NCI-H2171 treated with DMSO at 0.1 percent for 48 hours (cell line): Measurements from ENCODE around the gene DCHS2.

Source experiments
- DNase-seq: peaks from one replicate; lab custom pipeline; 2025; lab: John Stamatoyannopoulos, UW

Gene DCHS2

DNA sequence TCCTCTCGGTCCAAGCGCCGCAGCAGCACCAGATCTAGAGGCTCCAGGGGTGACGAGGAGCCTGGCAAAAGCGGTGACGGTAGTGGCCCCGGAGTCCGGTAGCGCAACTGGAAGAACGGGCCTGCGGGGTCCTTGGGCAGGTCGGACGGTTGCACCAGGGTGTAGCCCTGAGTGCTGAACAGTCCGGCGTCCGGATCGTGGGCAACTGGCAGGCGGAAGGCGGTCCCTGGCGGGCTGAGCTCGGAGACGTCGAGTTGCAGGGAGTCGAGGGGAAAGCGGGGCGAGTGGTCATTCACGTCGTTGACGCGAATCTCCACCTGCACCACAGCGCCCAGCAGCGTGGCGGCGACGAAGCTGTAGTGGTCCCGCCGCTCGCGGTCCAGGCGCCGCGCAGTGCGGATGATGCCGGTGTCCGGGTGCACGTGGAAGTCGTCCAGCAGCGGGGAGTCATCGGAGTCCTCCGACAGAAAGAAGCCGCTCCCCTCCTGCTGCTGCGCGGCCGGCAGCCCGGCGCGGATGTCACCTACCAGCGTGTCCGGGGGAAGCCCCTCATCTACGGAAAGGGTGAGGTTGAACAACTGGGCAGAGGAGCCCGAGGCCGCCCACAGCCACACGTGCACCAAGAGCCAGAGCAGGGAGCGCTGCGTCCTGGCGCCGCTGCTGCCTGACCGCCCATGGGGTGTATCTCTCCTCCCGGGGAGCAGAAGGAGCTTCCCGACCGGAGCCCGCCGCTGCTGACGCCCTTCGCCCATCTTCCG lies 837 bp downstream of the DCHS2 start:
- DNase-seq: no peak

DNA sequence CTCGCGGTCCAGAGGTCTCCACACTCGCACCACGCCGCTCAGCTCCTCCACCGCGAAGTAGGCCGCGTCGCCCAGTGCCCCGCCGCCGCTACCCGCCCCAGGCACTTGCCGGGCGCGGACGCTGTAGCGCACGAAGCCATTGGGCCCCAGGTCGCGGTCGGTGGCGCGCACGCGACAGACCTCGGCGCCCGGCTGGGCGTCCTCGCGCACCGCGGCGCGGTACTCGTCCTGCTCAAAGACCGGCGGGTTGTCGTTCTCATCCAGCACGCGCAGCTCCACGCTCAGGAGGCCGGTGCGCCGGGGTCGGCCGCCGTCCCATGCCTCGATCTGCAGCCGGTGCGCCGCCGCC lies 1.4 kb downstream of the DCHS2 start:
- no peak for DNase-seq

DNA sequence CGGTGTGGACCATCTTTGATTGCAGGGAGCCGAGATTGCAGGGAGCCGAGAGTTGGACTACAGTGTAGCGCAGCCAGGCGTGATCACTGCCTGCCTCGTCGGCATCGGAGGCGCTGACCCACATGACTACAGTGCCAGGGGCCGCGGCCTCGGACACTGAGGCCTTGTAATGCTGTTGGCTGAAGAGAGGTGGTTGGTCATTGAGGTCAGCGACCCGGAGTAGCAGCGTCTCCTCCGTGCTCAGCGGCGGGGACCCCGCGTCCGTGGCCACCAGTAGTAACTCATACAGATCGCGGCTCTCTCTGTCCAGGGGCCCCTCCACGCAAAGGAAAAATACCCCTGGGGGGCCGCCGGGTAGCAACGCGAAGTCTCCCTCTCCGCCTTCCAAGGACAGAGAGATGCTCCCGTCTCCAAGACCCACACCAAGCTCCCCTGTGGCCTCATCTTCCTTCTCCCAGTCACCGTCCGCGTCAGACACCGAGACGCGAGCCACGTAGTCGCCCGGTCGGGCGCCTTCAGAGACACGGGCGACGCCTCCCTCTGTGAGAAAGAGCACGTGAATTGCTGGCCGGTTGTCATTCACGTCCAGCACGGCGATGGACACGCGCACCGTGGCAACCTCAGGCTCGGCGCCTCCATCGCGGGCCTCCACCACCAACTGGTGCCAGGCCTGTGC lies 1.9 kb downstream of the DCHS2 start:
- DNase-seq: no peak

DNA sequence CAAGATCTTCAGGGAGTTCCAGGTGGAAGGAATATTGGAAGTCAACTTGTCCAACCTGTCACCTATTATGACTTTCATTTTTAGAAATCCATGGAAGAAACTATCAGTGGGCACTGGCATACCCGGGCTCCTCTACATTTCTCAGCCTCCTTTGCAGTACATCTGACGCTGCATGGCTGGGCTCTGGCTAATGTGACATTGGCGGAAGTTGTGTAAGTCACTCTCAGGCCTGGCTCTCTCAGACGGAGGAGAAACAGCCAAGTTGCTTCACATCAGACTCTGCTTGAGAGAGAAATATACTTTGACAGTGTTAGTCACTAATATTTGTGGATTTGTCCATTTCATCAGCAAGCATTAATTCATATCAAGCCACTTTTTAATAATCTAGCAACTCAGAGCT lies 4.5 kb downstream of the DCHS2 start:
- no peak for DNase-seq

DNA sequence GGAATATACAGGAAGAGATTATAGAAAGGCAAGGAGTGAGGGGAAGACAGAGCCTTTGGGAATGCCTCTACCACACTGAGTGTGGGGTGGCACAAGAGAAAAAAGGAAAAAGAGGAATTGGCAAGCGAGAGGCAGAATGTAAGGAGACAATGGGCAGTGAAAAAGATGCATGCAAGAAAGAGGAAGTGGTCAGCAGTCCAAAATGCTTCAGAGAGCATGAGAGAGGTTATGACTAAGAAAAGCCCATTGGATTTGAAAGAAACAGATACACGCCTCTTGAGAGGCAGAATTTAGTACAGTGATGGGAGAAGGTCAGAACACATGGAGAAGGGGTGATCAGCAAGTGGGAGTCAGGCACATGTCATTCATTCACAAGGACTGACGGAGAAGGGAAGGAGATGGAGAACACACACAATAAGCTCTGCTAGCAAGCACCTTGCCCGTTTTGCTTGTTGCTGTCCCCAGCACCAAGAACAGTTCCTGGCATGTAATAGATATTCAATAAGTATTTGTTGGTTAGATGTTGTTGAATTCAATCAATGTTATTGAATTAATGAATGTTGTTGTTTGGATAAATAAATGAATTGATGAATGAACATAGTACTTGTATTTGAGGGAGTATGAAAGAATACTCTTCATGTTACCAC lies 6.3 kb downstream of the DCHS2 start:
- no peak for DNase-seq

DNA sequence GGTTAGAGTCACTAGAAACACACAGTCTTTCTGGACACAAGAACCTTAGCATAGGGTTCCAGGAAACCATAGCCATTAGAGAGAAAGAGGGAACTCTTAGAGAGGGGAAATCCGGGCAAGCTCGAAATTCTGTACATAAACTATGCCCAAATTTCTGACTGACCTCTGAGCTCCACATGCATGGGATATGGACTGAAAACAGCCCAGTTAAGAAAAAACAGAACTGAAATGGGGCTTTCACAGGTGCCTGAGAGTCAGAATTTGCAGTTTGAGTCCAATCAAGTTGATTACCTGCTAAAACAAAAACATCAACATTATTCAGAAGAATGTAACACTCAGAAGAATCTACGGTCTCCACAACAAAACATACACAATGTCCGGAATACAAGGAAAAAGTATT lies 13.1 kb downstream of the DCHS2 start:
- no peak for DNase-seq

DNA sequence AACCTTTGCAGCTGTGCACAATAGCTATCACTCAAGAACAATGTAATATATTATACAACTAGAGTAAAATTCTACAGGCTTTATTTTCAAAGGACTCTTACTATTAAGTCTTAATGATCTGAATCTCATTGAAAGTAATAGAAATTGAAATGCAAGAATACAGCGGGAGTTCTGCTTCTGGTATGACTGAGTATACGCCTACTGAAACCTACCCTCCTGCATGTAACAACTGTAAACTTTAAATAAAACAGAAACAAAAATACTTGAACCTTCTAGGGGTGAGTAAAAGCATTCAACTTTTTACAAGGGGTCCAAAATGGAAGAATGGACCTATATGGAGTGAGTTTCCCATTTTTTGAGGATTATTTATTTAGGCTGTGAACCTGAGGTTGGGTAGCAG lies 13.5 kb downstream of the DCHS2 start:
- no peak for DNase-seq

DNA sequence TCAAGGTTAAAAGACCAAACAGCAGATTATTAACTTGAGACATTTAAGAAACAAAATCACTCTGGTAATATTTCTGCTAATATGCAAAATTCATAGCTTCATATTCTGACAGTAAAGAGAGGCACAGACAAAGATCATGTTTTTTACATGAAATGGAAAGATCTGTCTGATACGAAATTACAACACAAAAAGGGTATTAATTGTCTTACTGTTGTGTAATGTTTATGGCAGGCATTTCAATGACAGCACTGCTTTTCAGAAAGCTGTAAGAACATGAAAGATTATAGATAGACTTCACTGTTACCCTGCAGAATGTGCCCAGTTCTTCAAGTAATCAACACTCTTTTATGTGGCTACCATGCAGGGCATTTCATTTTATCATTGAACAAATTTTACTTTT lies 15.4 kb downstream of the DCHS2 start:
- DNase-seq: no peak

DNA sequence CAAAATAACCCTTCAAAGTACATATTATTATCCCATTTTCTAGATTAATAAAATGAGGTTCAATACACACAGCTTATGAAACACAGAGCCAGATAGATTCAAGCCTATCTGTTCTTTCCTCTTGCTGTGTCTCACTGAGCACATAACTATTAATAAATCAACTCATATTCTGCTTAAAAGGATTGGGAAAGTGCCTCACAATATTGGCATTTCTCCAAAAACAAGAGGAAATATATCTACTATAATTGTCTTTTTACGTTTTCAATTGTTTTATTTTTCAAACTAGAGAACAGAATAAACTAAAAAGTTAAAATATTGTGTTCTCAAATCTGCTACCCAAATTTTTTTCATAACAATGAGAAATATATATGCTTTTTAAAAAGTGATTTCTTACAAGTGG lies 15.8 kb downstream of the DCHS2 start:
- no peak for DNase-seq

DNA sequence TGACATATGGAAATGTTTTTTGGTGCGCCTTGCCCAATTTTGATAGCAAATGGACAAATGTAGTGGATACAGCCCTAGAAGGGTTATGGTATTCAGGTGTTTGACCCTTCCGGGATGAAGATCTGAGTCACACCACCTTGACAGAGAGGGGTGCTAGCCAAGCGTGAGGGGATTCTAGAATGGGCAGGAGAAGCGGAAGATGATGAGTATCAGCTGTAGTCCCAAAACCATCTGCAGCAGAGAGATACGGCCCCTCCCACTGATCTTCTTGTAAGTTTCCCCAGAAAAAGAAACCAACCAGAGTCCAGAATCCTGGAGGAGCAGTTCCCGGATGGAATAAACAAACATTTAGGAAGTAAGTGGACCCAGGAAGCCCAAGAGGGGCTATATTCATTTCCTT lies 18.1 kb downstream of the DCHS2 start:
- no peak for DNase-seq

DNA sequence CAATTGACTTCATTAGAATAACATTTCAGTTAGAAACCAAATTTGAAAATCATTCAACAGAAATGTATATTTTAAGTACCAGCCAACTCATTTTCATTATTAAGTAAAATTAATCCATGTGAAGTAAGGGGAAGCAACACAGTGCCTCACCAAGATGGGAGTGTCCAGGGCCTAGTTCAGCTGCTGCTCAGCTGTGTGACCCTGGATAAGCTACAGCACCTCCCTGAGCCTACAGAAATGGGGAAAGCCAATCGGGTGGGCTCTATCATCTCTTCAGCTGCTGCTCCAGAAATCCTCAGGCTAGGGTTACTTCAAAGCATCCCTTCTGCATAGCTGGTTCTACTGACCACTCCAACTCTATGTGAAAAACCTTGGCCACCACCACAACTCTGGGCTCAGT lies 18.7 kb downstream of the DCHS2 start:
- no peak for DNase-seq

DNA sequence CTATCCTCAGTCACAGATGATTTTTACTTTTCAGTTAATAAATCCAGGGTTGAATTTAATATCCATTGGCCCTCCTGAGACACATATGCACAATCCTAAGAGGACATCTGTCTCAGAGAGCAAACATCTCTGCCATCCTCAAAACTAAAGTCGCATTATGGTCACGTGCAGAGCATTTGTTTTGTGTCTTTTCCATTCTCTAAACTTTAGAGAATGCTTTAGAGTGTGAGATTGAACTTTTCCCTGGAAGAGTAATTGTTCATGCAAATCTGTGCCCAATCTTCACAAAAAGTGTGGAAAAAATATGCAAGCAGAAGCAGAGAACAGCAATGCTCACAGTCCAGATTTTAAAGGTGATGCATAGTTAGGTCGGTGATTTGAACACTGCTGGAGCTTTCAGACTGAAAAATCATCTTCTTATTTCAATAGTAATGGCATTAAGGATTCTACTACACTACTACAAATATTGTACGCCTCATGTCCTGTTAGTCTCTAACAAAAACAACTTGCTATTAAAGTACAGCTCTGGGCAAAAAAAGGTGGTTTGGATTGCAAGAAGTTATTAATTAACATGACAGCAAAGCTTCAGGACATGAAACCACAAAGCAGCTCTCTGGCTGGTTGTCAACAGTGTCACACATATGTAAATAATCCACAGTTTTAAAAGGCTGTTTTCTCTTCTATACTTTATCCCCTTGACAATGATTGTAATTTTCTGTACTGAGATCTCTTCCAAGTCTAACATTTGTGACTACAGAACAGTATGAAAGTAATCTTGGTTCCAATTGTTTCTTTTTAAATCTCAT lies 19.9 kb downstream of the DCHS2 start:
- no peak for DNase-seq

DNA sequence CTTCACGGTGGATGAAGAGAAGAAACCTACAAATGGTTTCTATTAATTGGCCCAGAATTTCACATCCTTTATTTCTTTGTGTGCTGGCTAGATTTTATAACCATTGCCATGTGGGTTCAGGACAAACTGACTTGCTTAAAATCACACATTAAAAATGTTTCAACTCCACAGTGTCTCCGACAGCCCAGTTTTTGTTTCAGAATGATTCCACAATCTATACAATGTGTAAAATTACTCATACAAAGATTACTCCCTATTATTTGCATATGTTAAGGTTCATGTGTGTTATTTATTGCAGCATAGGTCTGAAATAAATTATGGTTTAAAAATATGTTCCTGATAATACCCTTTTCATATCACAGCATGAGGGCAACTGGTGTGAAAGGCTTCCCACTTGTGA lies 20.6 kb downstream of the DCHS2 start:
- DNase-seq: no peak

DNA sequence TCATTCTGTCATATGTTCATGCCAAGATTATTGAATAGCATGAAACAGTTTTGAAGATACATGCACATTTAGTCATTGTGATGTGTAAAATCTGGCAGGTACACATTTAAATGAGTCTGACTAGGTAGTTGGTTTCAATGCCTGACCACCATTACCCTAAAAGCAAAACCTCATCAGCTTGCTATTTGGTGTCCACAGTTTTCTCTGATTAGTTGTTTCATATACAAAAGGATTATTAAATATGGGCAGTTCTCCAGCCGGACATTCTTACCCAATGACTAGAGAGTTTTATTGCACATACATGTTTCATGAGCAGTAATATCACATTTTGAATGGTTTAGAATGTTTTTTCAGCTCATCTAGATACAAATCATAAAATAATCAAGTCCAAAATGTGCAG lies 23.7 kb downstream of the DCHS2 start:
- DNase-seq: no peak

DNA sequence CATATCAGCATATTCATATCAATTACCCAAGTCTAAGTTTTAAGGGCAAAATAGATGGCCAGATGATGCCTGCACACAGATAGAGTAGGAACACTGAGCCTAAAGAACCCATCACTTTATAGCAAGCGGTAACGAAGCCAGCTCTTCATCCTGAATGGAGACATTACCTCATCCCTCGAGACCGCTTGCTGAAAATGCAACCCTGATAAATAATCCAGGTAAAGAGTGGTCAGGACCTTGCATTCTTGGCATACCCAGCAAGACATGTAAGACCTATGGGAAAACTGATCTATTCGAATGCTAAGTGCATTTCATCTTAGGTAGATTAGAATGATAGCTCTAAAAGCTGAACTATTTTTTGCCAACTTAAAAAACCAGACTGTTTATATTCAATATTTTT lies 25.3 kb downstream of the DCHS2 start:
- no peak for DNase-seq

DNA sequence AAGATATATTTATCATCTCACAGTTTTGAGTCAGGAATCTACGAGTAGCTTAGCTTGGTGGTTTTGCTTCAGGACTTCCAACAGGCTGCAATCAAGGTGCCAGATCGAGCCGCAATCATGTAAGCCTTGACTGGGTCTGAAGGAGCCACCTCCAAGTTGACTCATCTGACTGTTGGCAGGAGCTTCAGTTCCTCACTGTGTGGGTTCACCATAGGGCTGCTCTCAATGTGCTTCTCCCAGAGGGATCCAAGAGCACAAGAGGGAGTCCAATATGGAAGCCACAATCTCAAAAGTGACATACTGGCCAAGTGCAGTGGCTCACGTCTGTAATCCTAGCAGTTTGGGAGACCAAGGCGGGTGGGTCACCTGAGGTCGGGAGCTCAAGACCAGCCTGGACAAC lies 26.5 kb downstream of the DCHS2 start:
- DNase-seq: no peak

DNA sequence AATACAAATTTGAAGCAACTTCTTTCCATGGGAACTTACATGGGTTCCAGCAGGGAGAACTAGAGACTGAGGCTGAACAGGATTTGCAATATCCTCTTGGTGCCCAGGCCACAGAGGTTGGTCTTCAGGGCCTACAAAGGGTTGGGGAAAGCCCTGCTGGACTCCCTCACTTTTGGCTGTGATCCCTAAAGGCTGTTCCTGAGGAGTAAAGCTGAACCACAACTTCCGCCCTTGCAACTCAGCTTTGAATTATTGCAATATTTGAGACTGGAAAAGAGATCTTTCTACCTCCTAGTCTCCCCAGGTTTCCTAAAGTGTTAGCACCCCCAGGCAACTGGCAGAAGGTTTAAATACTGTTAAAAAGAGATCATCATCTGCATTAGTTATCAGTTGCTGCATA lies 26.9 kb downstream of the DCHS2 start:
- no peak for DNase-seq

DNA sequence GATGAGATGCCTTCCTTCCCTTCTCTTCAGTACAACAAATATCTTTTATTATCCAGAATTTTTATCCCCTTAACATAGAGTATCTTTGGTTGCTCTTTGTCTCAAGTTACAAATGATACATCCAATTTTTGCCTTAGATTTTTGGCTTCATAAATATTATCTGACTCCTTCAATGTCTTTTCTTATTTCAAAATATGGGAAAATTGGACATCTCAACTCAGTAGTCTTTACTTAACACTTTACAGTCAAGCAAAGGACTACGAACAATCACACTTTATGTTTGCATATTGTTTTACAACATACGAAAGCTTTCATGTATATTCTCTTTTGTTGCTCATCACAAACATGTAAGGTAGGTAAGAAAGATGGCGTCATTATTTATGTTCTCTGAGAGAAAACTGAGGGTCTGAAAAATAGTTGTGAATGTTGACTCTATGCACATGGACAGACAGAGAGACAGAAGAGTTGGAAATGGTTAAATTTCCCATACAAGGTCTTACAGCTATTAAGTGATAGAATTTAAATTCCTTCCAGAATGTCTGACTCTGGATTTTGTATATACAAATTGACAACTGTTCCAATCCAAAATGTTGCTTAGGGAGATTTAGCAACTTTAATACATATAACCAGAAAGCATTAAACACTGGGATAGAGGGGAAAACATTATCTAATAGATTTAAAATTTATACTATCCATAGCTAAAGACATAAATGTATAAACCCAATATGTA lies 29.4 kb downstream of the DCHS2 start:
- DNase-seq: no peak

DNA sequence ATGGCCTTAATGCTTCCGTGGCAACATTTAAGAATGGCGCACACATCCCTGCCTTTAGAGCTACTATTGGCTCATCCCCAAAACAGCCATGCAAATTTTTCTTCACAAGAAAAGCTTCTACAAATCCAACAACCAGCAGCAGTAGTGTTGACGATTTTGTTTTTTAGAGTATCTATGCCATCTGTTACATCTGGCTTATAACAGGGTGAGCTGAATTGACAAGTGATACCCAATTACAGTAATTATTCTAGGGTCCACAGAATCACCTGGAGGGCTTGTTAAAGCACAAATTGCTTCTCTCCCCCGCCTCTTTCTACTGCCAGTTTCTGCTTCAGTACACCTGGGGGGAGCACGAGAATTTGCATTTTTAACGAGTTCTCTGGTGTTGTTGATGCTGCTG lies 34.1 kb downstream of the DCHS2 start:
- DNase-seq: peak; percentile 66

DNA sequence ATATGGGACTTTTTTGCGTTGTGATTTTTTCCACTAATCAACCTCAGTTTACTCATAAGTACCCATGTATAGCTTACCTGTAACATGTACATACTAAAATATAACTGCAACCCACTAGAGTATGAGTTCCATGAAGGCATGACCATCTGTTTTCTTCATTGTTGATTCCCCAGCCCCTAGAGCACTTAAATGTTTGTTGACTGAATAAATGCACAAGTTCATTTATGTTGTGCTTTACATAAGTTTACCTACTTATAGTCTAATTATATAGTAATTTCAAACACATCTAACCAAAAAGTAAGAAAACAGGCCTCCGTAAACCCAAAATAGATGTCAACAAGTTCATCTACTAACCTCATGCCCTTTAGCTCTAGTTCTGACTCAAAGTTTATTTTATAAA lies 34.7 kb downstream of the DCHS2 start:
- no peak for DNase-seq

DNA sequence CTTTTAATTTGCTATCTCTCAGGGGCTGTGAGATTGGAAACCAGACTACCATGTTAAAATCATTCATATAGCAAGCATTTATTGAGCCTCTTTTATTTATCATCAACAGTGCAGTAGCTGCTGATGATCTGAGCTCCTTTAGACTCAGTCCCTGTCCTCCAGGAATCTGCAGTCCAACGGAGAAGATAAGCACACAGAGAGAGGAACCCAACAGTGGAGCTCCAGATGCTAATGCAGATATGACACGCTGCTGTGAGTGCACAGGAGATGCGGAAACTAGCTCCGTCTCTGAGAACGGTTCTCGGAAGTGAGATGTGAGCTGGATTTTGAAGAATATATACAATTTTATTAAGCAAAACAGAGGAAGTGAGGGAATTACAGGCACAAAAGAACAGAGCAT lies 35.4 kb downstream of the DCHS2 start:
- DNase-seq: no peak

DNA sequence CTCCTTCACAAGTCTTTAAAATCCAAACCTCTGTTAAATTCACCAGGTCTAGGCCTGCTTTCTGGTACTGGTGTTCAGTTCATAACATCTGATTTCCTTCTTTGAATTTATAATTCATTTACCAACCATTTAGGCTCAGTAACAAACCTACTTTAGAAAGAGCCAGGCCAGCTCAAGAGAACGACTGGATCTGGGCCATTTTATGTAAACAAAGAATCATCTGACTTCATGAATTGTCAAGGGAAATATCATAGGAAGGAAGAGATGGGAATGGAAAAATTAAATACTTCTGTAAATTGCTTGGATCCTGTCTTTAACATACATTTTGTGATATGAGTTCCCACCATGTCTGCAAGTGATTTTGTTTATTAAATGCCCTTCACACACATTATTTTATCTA lies 36.5 kb downstream of the DCHS2 start:
- DNase-seq: no peak
